Measurements from ENCODE around the gene GNS. TPM values are rescaled to one million over a fixed set of nuclear protein-coding genes. Genes with fewer than 3 reads are reported as not detected.

GNS gene
- polyA plus RNA-seq, 1 donor from 2014 or later = 39.0 TPM

GRCh38 chr12:64722835-64723234, 36.4 kb downstream of the GNS start:
- Histone ChIP-seq H3K9me2 (ENCODE audit: insufficient read depth, low read length) (no peaks in the 10 kb centered on the region), H4K20me1 (ENCODE audit: insufficient read depth) (no peaks in the 10 kb centered on the region), H3K4me3 (ENCODE audit: low read length) (no peak overlapping the region), H3K36me3 (ENCODE audit: insufficient read depth, low read length) (peaks cover 15% of the 10 kb centered on the region), H3K27ac (ENCODE audit: low read length) (no peak overlapping the region), H3K79me2 (replicated peaks; ENCODE audit: insufficient read depth, low read length) (no peaks in the 10 kb centered on the region), H3K4me2 (ENCODE audit: low read length) (no peak overlapping the region), H3K9ac (ENCODE audit: low read length) (no peak overlapping the region), H3F3A (ENCODE audit: insufficient read depth, low read length, poor library complexity, severe bottlenecking) (no peaks in the 10 kb centered on the region), H3K9me3 (ENCODE audit: low read length) (no peaks in the 10 kb centered on the region), H3K27me3 (ENCODE audit: insufficient read depth, low read depth, low read length) (no peaks in the 10 kb centered on the region), H2AFZ (ENCODE audit: low read depth, low read length) (no peak overlapping the region)
- TF ChIP-seq EZH2 (IDR thresholded peaks at IDR 0.05; ENCODE audit: borderline replicate concordance, insufficient read depth, low read length, poor library complexity, severe bottlenecking) (no peak), TAF1 (IDR thresholded peaks at IDR 0.05; ENCODE audit: low read depth) (no peak), SMC3 (conservative IDR thresholded peaks at IDR 0.05; ENCODE audit: poor library complexity) (no peak), EP300 (conservative IDR thresholded peaks at IDR 0.05; ENCODE audit: poor library complexity, severe bottlenecking) (no peak), RAD21 (conservative IDR thresholded peaks at IDR 0.05) (no peak), MXI1 (conservative IDR thresholded peaks at IDR 0.05; ENCODE audit: poor library complexity, severe bottlenecking) (no peak), POLR2AphosphoS5 (IDR thresholded peaks at IDR 0.05) (no peak)
- TF ChIP-seq, protein P1, sequence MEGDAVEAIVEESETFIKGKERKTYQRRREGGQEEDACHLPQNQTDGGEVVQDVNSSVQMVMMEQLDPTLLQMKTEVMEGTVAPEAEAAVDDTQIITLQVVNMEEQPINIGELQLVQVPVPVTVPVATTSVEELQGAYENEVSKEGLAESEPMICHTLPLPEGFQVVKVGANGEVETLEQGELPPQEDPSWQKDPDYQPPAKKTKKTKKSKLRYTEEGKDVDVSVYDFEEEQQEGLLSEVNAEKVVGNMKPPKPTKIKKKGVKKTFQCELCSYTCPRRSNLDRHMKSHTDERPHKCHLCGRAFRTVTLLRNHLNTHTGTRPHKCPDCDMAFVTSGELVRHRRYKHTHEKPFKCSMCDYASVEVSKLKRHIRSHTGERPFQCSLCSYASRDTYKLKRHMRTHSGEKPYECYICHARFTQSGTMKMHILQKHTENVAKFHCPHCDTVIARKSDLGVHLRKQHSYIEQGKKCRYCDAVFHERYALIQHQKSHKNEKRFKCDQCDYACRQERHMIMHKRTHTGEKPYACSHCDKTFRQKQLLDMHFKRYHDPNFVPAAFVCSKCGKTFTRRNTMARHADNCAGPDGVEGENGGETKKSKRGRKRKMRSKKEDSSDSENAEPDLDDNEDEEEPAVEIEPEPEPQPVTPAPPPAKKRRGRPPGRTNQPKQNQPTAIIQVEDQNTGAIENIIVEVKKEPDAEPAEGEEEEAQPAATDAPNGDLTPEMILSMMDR (IDR thresholded peaks at IDR 0.05; ENCODE audit: poor library complexity, severe bottlenecking) = no peak
- TF ChIP-seq, protein P2, sequence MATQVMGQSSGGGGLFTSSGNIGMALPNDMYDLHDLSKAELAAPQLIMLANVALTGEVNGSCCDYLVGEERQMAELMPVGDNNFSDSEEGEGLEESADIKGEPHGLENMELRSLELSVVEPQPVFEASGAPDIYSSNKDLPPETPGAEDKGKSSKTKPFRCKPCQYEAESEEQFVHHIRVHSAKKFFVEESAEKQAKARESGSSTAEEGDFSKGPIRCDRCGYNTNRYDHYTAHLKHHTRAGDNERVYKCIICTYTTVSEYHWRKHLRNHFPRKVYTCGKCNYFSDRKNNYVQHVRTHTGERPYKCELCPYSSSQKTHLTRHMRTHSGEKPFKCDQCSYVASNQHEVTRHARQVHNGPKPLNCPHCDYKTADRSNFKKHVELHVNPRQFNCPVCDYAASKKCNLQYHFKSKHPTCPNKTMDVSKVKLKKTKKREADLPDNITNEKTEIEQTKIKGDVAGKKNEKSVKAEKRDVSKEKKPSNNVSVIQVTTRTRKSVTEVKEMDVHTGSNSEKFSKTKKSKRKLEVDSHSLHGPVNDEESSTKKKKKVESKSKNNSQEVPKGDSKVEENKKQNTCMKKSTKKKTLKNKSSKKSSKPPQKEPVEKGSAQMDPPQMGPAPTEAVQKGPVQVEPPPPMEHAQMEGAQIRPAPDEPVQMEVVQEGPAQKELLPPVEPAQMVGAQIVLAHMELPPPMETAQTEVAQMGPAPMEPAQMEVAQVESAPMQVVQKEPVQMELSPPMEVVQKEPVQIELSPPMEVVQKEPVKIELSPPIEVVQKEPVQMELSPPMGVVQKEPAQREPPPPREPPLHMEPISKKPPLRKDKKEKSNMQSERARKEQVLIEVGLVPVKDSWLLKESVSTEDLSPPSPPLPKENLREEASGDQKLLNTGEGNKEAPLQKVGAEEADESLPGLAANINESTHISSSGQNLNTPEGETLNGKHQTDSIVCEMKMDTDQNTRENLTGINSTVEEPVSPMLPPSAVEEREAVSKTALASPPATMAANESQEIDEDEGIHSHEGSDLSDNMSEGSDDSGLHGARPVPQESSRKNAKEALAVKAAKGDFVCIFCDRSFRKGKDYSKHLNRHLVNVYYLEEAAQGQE (IDR thresholded peaks at IDR 0.05; ENCODE audit: borderline replicate concordance) = no peak

DNA sequence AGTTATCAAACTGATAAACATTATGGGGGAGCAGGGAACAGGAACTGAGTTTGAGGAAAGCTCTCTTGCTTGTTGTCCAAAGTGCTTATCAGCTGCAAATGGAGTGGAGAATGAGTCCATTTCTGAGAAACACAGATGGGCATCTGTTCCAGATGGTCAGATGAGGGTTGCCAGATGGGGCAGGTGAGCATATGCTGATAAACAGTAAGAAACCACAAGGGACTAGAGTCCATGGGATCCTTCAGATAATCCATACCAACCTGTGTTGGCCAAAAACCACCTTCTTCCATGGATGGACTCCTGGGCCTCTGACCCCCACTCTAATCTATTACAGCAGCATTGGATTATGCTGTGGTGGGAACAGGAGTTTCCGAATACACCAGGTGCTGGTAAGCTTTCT, 38.3 kb downstream of the GNS start:
- Histone ChIP-seq H3K27me3 (ENCODE audit: insufficient read depth, low read depth, low read length) (no peaks in the 10 kb centered on the region), H3K79me2 (replicated peaks; ENCODE audit: insufficient read depth, low read length) (no peaks in the 10 kb centered on the region), H3K4me3 (ENCODE audit: low read length) (no peak overlapping the region), H4K20me1 (ENCODE audit: insufficient read depth) (no peaks in the 10 kb centered on the region), H3K9me3 (ENCODE audit: low read length) (no peaks in the 10 kb centered on the region), H3K36me3 (ENCODE audit: insufficient read depth, low read length) (peaks cover 17% of the 10 kb centered on the region), H3K9me2 (ENCODE audit: insufficient read depth, low read length) (no peaks in the 10 kb centered on the region), H3F3A (ENCODE audit: insufficient read depth, low read length, poor library complexity, severe bottlenecking) (no peaks in the 10 kb centered on the region), H3K27ac (ENCODE audit: low read length) (no peak overlapping the region), H2AFZ (ENCODE audit: low read depth, low read length) (no peak overlapping the region), H3K4me2 (ENCODE audit: low read length) (no peak overlapping the region), H3K9ac (ENCODE audit: low read length) (no peak overlapping the region)
- no peak for TF ChIP-seq MXI1 (conservative IDR thresholded peaks at IDR 0.05; ENCODE audit: poor library complexity, severe bottlenecking)
- no peak for TF ChIP-seq EZH2 (IDR thresholded peaks at IDR 0.05; ENCODE audit: borderline replicate concordance, insufficient read depth, low read length, poor library complexity, severe bottlenecking)
- no peak for TF ChIP-seq RAD21 (conservative IDR thresholded peaks at IDR 0.05)
- TF ChIP-seq, protein P2 (IDR thresholded peaks at IDR 0.05; ENCODE audit: borderline replicate concordance) = no peak
- TF ChIP-seq EP300 (conservative IDR thresholded peaks at IDR 0.05; ENCODE audit: poor library complexity, severe bottlenecking) = no peak
- TF ChIP-seq POLR2AphosphoS5 (IDR thresholded peaks at IDR 0.05) = no peak
- TF ChIP-seq TAF1 (IDR thresholded peaks at IDR 0.05; ENCODE audit: low read depth) = no peak
- no peak for TF ChIP-seq SMC3 (conservative IDR thresholded peaks at IDR 0.05; ENCODE audit: poor library complexity)
- TF ChIP-seq, protein P1 (IDR thresholded peaks at IDR 0.05; ENCODE audit: poor library complexity, severe bottlenecking) = no peak
